ENCODE results near the gene MAP3K5. TPM values are rescaled to one million over a fixed set of nuclear protein-coding genes. Genes with fewer than 3 reads are reported as not detected.

Gene MAP3K5
- total RNA-seq, 4 donors from 2014 or later = 20.8 to 31.7 (median 23.4) TPM

GRCh38 chr6:136618086-136618485, 174.2 kb downstream of the MAP3K5 start:
- Histone ChIP-seq H3K9me3 (no peaks in the 10 kb centered on the region), H3K27me3 (no peaks in the 10 kb centered on the region), H3K27ac (no peak overlapping the region), H3K36me3 (peaks cover 0 to 65% of the 10 kb centered on the region in 2 donors), H3K4me3 (no peak overlapping the region), H3K4me1 (no peaks in the 10 kb centered on the region)
- WGBS, 2 donors (ENCODE audit: low coverage in 1 of 2) = 85 to 90% methylated on average over 2 of the region's 2 CpGs
- no peak for ATAC-seq
- TF ChIP-seq, protein P1, sequence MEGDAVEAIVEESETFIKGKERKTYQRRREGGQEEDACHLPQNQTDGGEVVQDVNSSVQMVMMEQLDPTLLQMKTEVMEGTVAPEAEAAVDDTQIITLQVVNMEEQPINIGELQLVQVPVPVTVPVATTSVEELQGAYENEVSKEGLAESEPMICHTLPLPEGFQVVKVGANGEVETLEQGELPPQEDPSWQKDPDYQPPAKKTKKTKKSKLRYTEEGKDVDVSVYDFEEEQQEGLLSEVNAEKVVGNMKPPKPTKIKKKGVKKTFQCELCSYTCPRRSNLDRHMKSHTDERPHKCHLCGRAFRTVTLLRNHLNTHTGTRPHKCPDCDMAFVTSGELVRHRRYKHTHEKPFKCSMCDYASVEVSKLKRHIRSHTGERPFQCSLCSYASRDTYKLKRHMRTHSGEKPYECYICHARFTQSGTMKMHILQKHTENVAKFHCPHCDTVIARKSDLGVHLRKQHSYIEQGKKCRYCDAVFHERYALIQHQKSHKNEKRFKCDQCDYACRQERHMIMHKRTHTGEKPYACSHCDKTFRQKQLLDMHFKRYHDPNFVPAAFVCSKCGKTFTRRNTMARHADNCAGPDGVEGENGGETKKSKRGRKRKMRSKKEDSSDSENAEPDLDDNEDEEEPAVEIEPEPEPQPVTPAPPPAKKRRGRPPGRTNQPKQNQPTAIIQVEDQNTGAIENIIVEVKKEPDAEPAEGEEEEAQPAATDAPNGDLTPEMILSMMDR (IDR thresholded peaks at IDR 0.05) = no peak
- TF ChIP-seq POLR2AphosphoS5 (IDR thresholded peaks at IDR 0.05) = no peak
- no peak for TF ChIP-seq EP300 (IDR thresholded peaks at IDR 0.05)
- TF ChIP-seq POLR2A (IDR thresholded peaks at IDR 0.05) = no peak

- no peak for TF ChIP-seq POLR2AphosphoS5 (IDR thresholded peaks at IDR 0.05)
- no peak for TF ChIP-seq POLR2A (IDR thresholded peaks at IDR 0.05)
- no peak for TF ChIP-seq EP300 (IDR thresholded peaks at IDR 0.05)
- TF ChIP-seq, protein P1 (IDR thresholded peaks at IDR 0.05) = no peak
- 87 to 100% methylated on average over 3 of the region's 3 CpGs for WGBS, 2 donors (ENCODE audit: low coverage in 1 of 2)
- Histone ChIP-seq H3K9me3 (no peaks in the 10 kb centered on the region), H3K4me3 (no peak overlapping the region), H3K4me1 (no peaks in the 10 kb centered on the region), H3K27me3 (no peaks in the 10 kb centered on the region), H3K36me3 (peaks cover 0 to 50% of the 10 kb centered on the region in 2 donors), H3K27ac (no peak overlapping the region)
- no peak for ATAC-seq
These were observed 175.8 kb downstream of the MAP3K5 start for GRCh38 chr6:136616527-136616926.

- no peaks in the 10 kb centered on the region for H3K9me3 ChIP-seq
- TF ChIP-seq, protein P1 (IDR thresholded peaks at IDR 0.05) = no peak
- TF ChIP-seq EP300 (IDR thresholded peaks at IDR 0.05) = no peak
- TF ChIP-seq POLR2A (IDR thresholded peaks at IDR 0.05) = no peak
- TF ChIP-seq POLR2AphosphoS5 (IDR thresholded peaks at IDR 0.05) = no peak
- no peak overlapping the region for H3K27ac ChIP-seq
- no peaks in the 10 kb centered on the region for H3K27me3 ChIP-seq
- H3K4me1 ChIP-seq = peaks cover 0 to 7% (median 0%) of the 10 kb centered on the region in 3 donors
- WGBS, 2 donors (ENCODE audit: low coverage in 1 of 2) = 78% methylated on average over 2 of the region's 2 CpGs; no CpG with 5 or more reads in 1 of the 2 donors
- peaks cover 0 to 37% of the 10 kb centered on the region in 2 donors for H3K36me3 ChIP-seq
- no peak overlapping the region for H3K4me3 ChIP-seq
- ATAC-seq = no peak
These were observed 177.3 kb downstream of the MAP3K5 start for GRCh38 chr6:136614994-136615393.

GRCh38 chr6:136614350-136614749, 177.9 kb downstream of the MAP3K5 start:
- H3K4me1 ChIP-seq = peaks cover 0 to 13% (median 4%) of the 10 kb centered on the region in 3 donors
- no peak overlapping the region for H3K27ac ChIP-seq
- WGBS, 2 donors (ENCODE audit: low coverage in 1 of 2) = 100% methylated on average over 1 of the region's 1 CpG
- H3K4me3 ChIP-seq = no peak overlapping the region
- H3K9me3 ChIP-seq = no peaks in the 10 kb centered on the region
- no peak for ATAC-seq
- peaks cover 0 to 31% of the 10 kb centered on the region in 2 donors for H3K36me3 ChIP-seq
- H3K27me3 ChIP-seq = no peaks in the 10 kb centered on the region
- TF ChIP-seq, protein P1 (IDR thresholded peaks at IDR 0.05) = no peak
- TF ChIP-seq POLR2A (IDR thresholded peaks at IDR 0.05) (no peak), EP300 (IDR thresholded peaks at IDR 0.05) (no peak), POLR2AphosphoS5 (IDR thresholded peaks at IDR 0.05) (no peak)

- peaks cover 0 to 21% (median 4%) of the 10 kb centered on the region in 3 donors for H3K4me1 ChIP-seq
- peaks cover 0 to 22% of the 10 kb centered on the region in 2 donors for H3K36me3 ChIP-seq
- H3K4me3 ChIP-seq = no peak overlapping the region
- no peaks in the 10 kb centered on the region for H3K27me3 ChIP-seq
- no peaks in the 10 kb centered on the region for H3K9me3 ChIP-seq
- TF ChIP-seq POLR2AphosphoS5 (IDR thresholded peaks at IDR 0.05) = no peak
- no peak for TF ChIP-seq EP300 (IDR thresholded peaks at IDR 0.05)
- TF ChIP-seq POLR2A (IDR thresholded peaks at IDR 0.05) = no peak
- TF ChIP-seq, protein P1 (IDR thresholded peaks at IDR 0.05) = no peak
- ATAC-seq = no peak
- no peak overlapping the region for H3K27ac ChIP-seq
- WGBS, 2 donors (ENCODE audit: low coverage in 1 of 2) = 78 to 89% methylated on average over 3 of the region's 3 CpGs
These were observed 178.8 kb downstream of the MAP3K5 start for GRCh38 chr6:136613477-136613876.

Measured in gastroesophageal sphincter (tissue), 4 donors.